Lower leg skin (tissue), 3 donors: ENCODE results near the gene MPP4.

Source experiments
- POLR2A ChIP-seq, 2 donors: fragments of 450-650 bp; IDR thresholded peaks; one replicate each; pipeline ENCODE4 v1.6.1; 2016 to 2017; ENCODE audit warnings: antibody characterized with exemption in 2 of 2, mild to moderate bottlenecking in 1 of 2, moderate library complexity in 1 of 2
- TF ChIP-seq, protein P1 (sequence below), 3 donors: fragments of 450-650 bp; IDR thresholded peaks; one replicate each; pipeline ENCODE4 v1.5.1; 2016; ENCODE audit warnings: antibody characterized with exemption in 3 of 3, mild to moderate bottlenecking in 3 of 3, moderate library complexity in 2 of 3

GRCh38 chr2:201734111-201734510 is 35.7 kb upstream of the MPP4 start:
- TF ChIP-seq, protein P1, sequence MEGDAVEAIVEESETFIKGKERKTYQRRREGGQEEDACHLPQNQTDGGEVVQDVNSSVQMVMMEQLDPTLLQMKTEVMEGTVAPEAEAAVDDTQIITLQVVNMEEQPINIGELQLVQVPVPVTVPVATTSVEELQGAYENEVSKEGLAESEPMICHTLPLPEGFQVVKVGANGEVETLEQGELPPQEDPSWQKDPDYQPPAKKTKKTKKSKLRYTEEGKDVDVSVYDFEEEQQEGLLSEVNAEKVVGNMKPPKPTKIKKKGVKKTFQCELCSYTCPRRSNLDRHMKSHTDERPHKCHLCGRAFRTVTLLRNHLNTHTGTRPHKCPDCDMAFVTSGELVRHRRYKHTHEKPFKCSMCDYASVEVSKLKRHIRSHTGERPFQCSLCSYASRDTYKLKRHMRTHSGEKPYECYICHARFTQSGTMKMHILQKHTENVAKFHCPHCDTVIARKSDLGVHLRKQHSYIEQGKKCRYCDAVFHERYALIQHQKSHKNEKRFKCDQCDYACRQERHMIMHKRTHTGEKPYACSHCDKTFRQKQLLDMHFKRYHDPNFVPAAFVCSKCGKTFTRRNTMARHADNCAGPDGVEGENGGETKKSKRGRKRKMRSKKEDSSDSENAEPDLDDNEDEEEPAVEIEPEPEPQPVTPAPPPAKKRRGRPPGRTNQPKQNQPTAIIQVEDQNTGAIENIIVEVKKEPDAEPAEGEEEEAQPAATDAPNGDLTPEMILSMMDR (IDR thresholded peaks at IDR 0.05), result no peak
- TF ChIP-seq POLR2A (IDR thresholded peaks at IDR 0.05), result no peak
